T-helper 2 cell treated with Interferon-gamma antibody and Interleukin-4, amounts not matched to agents 5 μg/mL and 100 μg/mL, for 36 hours (primary cell): ENCODE results near the gene NLK.
"Not testable (repeated sequence)": the region's sequence is repeated elsewhere in the genome, so short reads cannot be mapped to it uniquely, and the experiment has no call there.

Experiments used
- DNase-seq: peaks from one replicate; pipeline ENCODE4 v3.0.0; 2021; ENCODE audit warnings: low spot score
- H3K27ac Mint-ChIP-seq: one replicate; pipeline ENCODE4 v1.8.0; 2021; ENCODE audit warnings: mild to moderate bottlenecking, mixed read lengths
- H3K27me3 Mint-ChIP-seq: one replicate; pipeline ENCODE4 v1.8.0; 2021; ENCODE audit warnings: low read depth, mixed read lengths
- H3K36me3 Mint-ChIP-seq: one replicate; pipeline ENCODE4 v1.8.0; 2021; ENCODE audit warnings: low read depth, mixed read lengths
- H3K4me1 Mint-ChIP-seq: one replicate; pipeline ENCODE4 v1.8.0; 2021; ENCODE audit warnings: low read depth, mixed read lengths
- H3K4me3 Mint-ChIP-seq: one replicate; pipeline ENCODE4 v1.8.0; 2022; ENCODE audit warnings: mild to moderate bottlenecking, moderate library complexity, mixed read lengths
- H3K9me3 Mint-ChIP-seq: one replicate; pipeline ENCODE4 v1.8.0; 2021; ENCODE audit warnings: mixed read lengths

NLK gene

GRCh38 chr17:28093999-28094716, 51.7 kb downstream of the NLK start:
- no peak overlapping the region for H3K4me3 Mint-ChIP-seq
- H3K27me3 Mint-ChIP-seq, result no peaks in the 10 kb centered on the region
- no peaks in the 10 kb centered on the region for H3K9me3 Mint-ChIP-seq
- peaks cover 2% of the 10 kb centered on the region for H3K36me3 Mint-ChIP-seq
- no peak overlapping the region for H3K27ac Mint-ChIP-seq
- H3K4me1 Mint-ChIP-seq, result peaks cover 7% of the 10 kb centered on the region
- DNase-seq, result no peak

- DNase-seq, result no peak
- no peak overlapping the region for H3K4me3 Mint-ChIP-seq
- H3K36me3 Mint-ChIP-seq, result no peaks in the 10 kb centered on the region
- H3K9me3 Mint-ChIP-seq, result no peaks in the 10 kb centered on the region
- no peak overlapping the region for H3K27ac Mint-ChIP-seq
- H3K4me1 Mint-ChIP-seq, result no peaks in the 10 kb centered on the region
- no peaks in the 10 kb centered on the region for H3K27me3 Mint-ChIP-seq
These were observed 54.3 kb downstream of the NLK start for GRCh38 chr17:28096756-28097155.

GRCh38 chr17:28097254-28097653, 54.8 kb downstream of the NLK start:
- DNase-seq, result no peak
- H3K36me3 Mint-ChIP-seq, result no peaks in the 10 kb centered on the region
- H3K27ac Mint-ChIP-seq, result no peak overlapping the region
- no peak overlapping the region for H3K4me3 Mint-ChIP-seq
- no peaks in the 10 kb centered on the region for H3K4me1 Mint-ChIP-seq
- no peaks in the 10 kb centered on the region for H3K27me3 Mint-ChIP-seq
- no peaks in the 10 kb centered on the region for H3K9me3 Mint-ChIP-seq

- no peaks in the 10 kb centered on the region for H3K4me1 Mint-ChIP-seq
- no peak for DNase-seq
- H3K9me3 Mint-ChIP-seq, result no peaks in the 10 kb centered on the region
- H3K4me3 Mint-ChIP-seq, result no peak overlapping the region
- no peaks in the 10 kb centered on the region for H3K36me3 Mint-ChIP-seq
- no peak overlapping the region for H3K27ac Mint-ChIP-seq
- no peaks in the 10 kb centered on the region for H3K27me3 Mint-ChIP-seq
These were observed 55.4 kb downstream of the NLK start for GRCh38 chr17:28097901-28098300.

DNA sequence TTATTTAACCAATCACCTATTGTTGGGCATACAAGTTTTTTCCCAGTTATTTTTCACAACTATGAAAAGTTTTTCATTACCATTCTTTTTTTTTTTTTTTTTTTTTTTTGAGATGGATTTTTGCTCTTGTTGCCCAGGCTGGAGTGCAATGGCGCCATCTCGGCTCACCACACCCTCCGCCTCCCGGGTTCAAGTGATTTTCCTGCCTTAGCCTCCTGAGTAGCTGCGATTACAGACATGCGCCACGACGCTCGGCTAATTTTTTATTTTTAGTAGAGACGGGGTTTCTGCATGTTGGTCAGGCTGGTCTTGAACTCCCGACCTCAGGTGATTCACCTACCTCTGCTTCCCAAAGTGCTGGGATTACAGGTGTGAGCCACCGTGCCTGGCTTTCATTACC, 56.1 kb downstream of the NLK start:
- H3K9me3 Mint-ChIP-seq, H3K27me3 Mint-ChIP-seq, DNase-seq, H3K4me3 Mint-ChIP-seq, H3K27ac Mint-ChIP-seq, H3K4me1 Mint-ChIP-seq, H3K36me3 Mint-ChIP-seq: not testable (repeated sequence)

DNA sequence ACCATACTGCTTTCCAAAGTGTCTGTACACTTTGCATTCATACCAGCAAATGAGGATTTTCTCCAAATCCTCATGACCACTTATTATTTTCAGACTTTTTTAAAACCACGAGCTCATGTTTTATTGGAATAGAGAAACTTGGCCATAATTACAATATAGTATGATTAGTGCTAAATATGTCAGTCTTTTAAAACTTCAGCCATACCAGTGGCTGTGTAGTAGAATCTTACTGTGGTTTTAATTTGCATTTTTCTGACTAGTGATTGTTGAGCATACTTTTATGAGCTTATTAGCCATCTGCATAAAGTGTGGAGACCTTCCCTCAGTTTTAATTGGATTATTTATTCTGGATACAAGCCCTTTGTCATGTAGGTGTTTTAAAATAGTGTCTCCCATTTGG, 57.8 kb downstream of the NLK start:
- no peak overlapping the region for H3K4me3 Mint-ChIP-seq
- no peaks in the 10 kb centered on the region for H3K27me3 Mint-ChIP-seq
- no peak for DNase-seq
- H3K4me1 Mint-ChIP-seq, result no peaks in the 10 kb centered on the region
- H3K9me3 Mint-ChIP-seq, result no peaks in the 10 kb centered on the region
- no peak overlapping the region for H3K27ac Mint-ChIP-seq
- H3K36me3 Mint-ChIP-seq, result no peaks in the 10 kb centered on the region

DNA sequence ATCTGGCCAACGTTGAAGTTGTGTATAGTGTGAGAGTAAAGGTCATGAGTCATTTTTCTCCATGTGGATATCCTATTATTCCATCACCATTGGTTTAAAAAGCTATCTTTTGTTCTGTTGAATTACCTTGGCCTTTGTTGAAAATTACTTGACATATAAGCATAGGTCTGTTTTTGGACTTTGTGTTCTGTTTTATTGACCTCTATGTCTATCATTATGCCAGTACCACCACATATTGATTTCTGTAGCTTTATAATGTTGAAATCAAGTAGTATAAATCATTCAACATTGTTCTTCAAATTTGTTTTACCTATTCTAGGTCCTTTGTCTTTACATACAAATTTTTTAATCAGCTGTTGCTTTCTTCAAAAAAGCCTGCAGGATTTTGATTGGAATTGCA, 58.5 kb downstream of the NLK start:
- H3K4me1 Mint-ChIP-seq, result no peaks in the 10 kb centered on the region
- no peak overlapping the region for H3K27ac Mint-ChIP-seq
- no peak overlapping the region for H3K4me3 Mint-ChIP-seq
- H3K27me3 Mint-ChIP-seq, result no peaks in the 10 kb centered on the region
- no peak for DNase-seq
- no peaks in the 10 kb centered on the region for H3K9me3 Mint-ChIP-seq
- H3K36me3 Mint-ChIP-seq, result no peaks in the 10 kb centered on the region

GRCh38 chr17:28101919-28102318, 59.4 kb downstream of the NLK start:
- no peaks in the 10 kb centered on the region for H3K36me3 Mint-ChIP-seq
- H3K27me3 Mint-ChIP-seq, result no peaks in the 10 kb centered on the region
- no peaks in the 10 kb centered on the region for H3K9me3 Mint-ChIP-seq
- H3K4me3 Mint-ChIP-seq, result no peak overlapping the region
- no peak overlapping the region for H3K27ac Mint-ChIP-seq
- no peaks in the 10 kb centered on the region for H3K4me1 Mint-ChIP-seq
- no peak for DNase-seq

- Mint-ChIP-seq H3K9me3 (no peaks in the 10 kb centered on the region), H3K4me3 (no peak overlapping the region), H3K27ac (no peak overlapping the region)
These were observed 63.0 kb downstream of the NLK start for GRCh38 chr17:28105501-28105900.

GRCh38 chr17:28110184-28110583, 67.7 kb downstream of the NLK start:
- no peak for DNase-seq
- no peaks in the 10 kb centered on the region for H3K36me3 Mint-ChIP-seq
- no peaks in the 10 kb centered on the region for H3K9me3 Mint-ChIP-seq
- peaks cover 6% of the 10 kb centered on the region for H3K4me1 Mint-ChIP-seq
- H3K27ac Mint-ChIP-seq, result no peak overlapping the region
- no peak overlapping the region for H3K4me3 Mint-ChIP-seq
- no peaks in the 10 kb centered on the region for H3K27me3 Mint-ChIP-seq

More at GRCh38 chr17:28105501-28105900, 63.0 kb downstream of the NLK start:
- Mint-ChIP-seq H3K4me1 (no peaks in the 10 kb centered on the region), H3K36me3 (no peaks in the 10 kb centered on the region), H3K27me3 (no peaks in the 10 kb centered on the region)
- no peak for DNase-seq

DNA sequence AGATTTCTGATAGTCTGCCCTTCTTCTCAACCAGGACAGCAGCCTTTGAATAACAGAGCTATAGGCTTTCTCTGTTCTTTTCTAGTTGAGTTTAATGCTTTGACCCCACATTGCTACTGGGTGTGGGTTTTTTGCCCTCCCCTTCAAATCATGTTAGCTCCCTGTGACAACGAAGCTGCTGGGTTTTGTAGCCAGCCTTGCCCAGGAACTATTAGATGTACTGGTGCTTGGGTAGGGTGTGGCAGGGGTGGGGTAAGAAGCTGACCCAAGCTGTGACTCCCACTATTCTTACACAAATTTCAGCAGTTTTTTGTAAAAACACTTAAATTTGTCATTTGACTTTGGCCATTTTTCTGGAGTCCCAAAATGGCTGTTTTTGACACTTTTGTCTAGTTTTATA, 69.7 kb downstream of the NLK start:
- no peak for DNase-seq
- H3K4me1 Mint-ChIP-seq, result peaks cover 13% of the 10 kb centered on the region

DNA sequence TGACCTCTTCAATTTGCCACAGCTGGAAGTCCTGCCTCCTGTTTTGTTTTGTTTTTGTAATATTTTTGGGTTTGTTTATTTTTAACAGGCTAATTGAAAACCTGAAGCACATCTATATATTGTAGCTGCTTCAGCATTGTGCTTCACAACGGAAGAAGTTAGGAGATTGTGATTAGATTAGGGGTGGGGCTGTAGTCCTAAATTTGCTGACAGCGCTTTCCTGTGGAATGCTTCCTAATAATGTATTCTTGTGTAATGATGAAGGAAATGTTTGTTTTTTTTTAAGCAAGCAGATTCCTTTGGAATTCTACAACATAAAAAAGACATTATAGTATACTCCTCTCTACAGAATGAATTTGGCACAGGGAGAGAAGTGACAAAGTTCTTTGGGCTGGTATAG, 70.1 kb downstream of the NLK start:
- Mint-ChIP-seq H3K27ac (no peak overlapping the region), H3K9me3 (no peaks in the 10 kb centered on the region), H3K4me3 (no peak overlapping the region), H3K4me1 (peaks cover 15% of the 10 kb centered on the region), H3K36me3 (no peaks in the 10 kb centered on the region), H3K27me3 (no peaks in the 10 kb centered on the region)
- DNase-seq, result no peak

More for the DNA sequence above, 69.7 kb downstream of the NLK start:
- no peaks in the 10 kb centered on the region for H3K9me3 Mint-ChIP-seq
- no peaks in the 10 kb centered on the region for H3K36me3 Mint-ChIP-seq
- H3K27me3 Mint-ChIP-seq, result no peaks in the 10 kb centered on the region
- H3K4me3 Mint-ChIP-seq, result no peak overlapping the region
- H3K27ac Mint-ChIP-seq, result no peak overlapping the region

- H3K36me3 Mint-ChIP-seq, result no peaks in the 10 kb centered on the region
- H3K27me3 Mint-ChIP-seq, result no peaks in the 10 kb centered on the region
- H3K4me1 Mint-ChIP-seq, result peaks cover 21% of the 10 kb centered on the region
- no peak for DNase-seq
- no peak overlapping the region for H3K27ac Mint-ChIP-seq
- no peaks in the 10 kb centered on the region for H3K9me3 Mint-ChIP-seq
- no peak overlapping the region for H3K4me3 Mint-ChIP-seq
These were observed 70.8 kb downstream of the NLK start for GRCh38 chr17:28113269-28113668.

DNA sequence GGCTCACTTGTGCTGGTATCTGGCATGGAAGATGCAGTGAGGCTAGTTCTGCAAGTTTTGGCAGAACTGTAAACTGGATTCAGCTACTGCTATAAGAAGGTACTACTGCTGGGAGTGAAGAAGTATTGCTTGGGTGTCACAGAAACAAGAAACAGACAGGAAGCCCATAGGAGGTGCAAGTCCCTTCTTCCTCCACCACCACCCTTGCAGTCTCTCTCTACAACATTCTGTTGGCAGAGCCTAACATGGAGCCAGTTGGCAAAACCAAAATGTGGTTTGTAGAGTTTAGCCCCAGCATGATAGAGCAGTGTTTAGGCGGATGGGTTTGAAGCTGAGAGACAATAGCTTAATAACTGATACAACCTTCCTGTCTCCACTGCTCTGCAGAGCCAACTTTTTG, 72.6 kb downstream of the NLK start:
- Mint-ChIP-seq H3K27ac (no peak overlapping the region), H3K27me3 (no peaks in the 10 kb centered on the region), H3K9me3 (no peaks in the 10 kb centered on the region), H3K4me1 (peaks cover 33% of the 10 kb centered on the region), H3K4me3 (no peak overlapping the region), H3K36me3 (no peaks in the 10 kb centered on the region)
- DNase-seq, result no peak

DNA sequence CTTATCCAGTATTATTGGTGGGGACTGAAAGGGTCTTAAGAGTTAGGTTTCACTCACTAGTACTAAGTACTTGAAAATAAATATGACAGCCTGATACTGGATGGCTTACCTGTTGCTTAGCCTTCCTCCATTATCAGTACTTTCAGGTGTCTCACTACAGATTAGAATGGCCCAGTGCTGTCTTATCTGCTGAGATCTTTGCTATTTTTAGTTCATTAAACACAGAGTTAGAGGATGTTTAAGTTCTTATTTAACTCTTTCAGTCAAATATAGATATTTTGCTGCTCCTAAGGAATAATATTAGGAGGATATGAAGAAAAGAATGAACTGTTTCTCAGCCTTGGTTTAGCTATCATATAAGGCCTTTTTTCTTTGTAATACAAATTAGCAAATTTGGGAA, 74.8 kb downstream of the NLK start:
- no peaks in the 10 kb centered on the region for H3K27me3 Mint-ChIP-seq
- peaks cover 33% of the 10 kb centered on the region for H3K4me1 Mint-ChIP-seq
- no peak for DNase-seq
- H3K36me3 Mint-ChIP-seq, result no peaks in the 10 kb centered on the region
- H3K4me3 Mint-ChIP-seq, result no peak overlapping the region
- H3K27ac Mint-ChIP-seq, result no peak overlapping the region
- H3K9me3 Mint-ChIP-seq, result no peaks in the 10 kb centered on the region
